NCI-H1694 (cell line): ENCODE measurements around the gene SSTR4.

Experiments
- DNase-seq: peaks from one replicate; lab custom pipeline; 2025; lab: John Stamatoyannopoulos, UW

SSTR4 gene

DNA sequence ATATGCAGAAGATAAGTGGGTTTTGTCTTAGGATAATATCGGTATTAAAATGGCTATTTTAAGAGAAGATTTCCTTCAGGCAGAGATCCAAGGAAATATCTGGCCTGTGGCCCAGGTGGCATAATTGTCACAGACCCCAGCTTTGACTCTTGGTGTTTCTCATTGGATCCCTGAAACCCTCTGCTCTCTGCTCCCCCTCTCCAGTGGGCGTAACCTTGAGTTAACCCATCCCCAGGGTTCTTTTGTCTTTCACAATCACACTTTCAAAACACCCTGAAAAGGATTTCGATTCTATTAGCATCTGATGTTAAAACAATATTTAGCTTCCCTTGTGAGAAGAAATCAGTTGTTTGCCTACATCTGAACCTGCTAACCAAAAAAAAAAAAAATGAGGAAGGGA is 7.2 kb downstream of the SSTR4 start:
- no peak for DNase-seq

DNA sequence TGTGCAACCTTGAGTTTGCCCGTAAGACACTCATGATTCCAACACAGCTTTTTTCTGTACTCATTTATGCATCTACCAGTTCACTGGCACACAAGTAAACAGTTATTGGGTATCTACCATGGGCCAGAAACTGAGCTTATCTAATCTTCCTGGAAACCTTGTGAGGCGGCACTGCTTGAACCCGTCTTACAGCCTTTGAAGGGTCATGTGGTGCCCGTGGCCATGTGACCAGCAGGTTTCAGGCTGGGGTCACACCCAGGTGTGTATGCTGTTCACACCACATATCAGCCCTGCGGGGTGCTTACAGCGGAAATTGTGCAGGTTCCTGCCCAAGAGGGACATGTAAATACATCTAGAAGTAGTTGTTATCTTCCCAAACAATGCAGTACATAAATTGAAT is 8.3 kb downstream of the SSTR4 start:
- DNase-seq: no peak

DNA sequence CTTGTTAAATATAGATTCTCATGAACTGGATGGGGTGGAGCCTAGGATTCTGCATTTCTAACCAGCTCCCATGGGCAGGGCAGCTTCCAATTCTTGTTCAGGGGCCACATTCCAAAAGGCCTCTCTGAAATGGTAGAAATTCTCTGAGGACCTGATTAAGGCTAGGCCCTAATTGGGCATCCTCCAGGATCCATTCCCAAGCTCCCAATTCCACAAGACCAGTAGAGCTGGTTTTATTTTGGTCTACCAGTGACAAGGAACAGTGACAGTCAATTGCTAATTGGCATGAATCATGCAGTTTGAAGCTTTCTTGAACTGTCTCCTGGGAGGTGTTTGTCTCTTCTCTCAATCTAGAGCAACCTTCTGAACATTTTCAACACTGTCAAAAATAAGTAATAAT is 11.3 kb downstream of the SSTR4 start:
- no peak for DNase-seq

DNA sequence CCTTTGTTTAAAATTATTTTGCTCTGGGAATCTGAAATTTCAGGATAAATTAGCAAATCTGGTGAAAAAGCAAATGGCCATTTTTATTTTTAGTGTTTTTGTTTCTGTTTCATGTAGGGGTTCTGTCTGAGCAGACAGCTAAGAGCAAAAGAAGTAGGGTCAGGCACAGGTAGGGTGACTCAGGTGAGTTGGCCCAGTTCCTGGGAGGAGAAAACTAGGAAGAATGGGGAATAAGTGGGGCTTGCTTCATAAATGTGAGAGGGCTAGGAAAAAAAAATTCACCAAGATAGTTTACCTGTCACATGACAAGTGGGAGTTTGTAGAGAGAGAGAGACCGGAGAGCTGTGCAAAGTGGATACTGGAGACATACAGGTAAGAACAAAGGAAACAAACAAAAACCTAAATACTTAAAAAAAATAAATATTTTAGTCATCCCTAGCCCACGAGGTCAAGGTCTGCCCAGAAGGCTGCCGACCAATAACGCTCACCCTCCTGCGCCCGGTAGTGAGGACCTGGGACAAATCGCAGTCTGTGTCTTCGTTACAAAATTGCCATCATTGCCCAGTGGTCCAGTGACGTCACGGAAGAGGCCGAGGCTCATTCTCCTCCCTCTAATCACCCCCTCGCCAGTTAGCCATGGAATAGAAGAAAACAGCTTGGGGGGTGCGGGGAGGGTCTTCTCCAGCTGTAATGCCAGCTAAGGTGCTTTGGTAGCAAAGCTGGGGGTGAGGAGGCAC is 12.1 kb downstream of the SSTR4 start:
- no peak for DNase-seq

DNA sequence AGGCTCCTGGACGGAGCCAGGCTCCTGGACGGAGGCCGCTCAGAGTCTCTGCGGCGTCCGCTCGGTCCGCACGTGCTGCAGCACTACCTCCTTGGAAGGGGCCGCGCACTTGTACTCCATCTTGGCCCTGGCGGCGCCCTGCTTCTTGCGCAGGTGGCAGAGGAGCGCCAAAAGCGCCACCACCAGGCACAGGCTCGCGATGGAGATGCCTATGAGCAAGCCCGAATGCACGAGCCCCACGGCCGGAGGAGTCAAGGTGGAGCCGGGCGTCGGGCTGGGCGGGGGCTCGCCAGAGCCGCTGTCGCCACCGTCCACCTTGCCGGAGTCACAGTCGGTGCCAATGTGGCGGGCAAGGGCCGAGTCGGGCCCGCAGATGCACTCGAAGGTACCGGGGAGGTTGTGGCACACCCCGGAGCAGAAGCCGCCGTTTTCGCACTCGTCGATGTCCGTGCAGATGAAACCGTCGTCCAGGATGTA is 12.7 kb downstream of the SSTR4 start:
- no peak for DNase-seq

DNA sequence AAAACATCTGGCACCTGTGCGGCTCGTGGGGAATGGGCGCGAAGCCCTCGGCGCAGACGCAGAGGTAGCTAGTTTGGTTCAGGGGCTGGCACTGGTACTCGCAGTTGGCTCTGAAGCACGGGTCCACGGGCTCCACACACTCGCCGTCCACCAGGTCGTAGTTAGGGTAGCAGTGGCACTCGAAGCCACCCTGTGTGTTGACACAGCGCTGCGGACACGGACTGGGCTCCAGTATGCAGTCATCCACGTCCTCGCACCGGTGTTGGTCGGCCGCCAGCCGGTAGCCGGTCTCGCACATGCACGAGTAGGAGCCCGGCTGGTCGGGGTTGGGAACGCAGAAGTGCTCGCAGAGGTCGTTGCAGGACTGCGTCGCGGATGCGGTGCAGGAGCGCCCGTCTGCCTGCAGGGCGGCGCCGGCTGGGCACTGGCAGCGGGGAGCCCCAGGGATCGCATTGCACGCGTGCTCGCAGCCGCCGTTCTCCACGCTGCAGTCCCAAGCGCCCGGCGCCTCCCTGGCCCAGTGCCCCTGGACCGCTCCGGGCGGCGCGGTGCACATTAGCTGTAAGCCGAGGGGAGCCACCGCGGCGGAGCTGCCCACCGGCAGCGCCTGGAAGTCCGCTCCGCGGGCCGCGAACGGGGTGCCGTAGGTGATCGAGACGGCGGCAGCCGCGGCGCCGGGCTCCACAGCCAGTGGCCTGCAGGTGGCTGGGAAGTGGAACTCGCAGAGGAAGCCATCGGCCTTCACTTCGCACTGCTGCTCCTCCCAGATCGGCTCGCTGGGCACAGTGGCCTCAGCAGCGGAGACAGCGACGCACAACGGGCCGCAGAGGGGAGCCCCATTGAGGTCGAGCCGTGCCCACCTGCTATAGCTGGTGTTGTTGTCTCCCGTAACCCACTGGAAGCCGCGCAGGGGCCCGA is 13.4 kb downstream of the SSTR4 start:
- DNase-seq: no peak

DNA sequence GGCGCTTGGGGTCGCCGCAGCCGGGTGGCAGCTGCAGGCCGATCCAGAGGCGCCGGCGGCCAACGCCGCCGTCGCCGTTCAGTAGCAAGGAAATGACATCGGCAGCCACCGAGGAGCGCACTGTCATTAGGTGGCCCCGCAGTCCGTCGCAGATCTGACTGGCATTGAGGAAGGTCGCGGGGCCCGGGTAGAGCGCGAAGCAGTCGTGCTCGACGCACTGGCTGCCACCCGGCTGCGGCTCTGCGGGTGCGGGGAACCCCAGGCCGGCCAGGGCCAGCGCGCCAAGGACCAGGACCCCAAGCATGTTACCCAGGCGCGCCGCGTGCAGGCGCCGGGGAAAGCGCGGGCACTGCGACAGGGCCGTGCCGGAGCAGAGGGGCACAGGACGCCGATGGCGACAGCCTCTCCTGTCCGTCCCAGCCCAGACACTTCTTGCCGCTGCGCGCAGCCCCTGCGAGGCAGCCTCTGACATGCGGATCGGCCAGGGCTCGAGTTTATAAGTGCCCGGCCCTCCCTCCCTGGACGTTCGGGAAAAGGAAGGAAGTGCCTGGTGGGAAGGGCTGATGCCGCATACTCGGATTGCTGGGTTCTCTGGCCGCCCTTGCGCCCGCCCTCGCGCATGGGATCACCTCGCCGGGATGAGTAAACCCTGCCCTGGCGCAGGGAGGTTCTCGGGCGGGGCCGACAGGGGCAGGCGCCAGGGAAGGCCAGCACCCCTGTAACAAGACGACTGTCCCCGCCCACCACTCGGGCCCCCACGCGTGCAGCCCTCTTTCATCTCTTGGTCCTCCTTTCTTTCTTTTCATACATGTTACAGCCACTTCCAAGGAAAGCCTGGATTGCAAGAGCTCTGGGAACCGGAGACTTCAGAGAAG is 14.3 kb downstream of the SSTR4 start, which contains the start of gene THBD:
TSS of gene THBD (minus strand) at position 472 of the 875 bp plus-strand sequence. CDS start at position 304, 168 bp downstream.
- no peak for DNase-seq

DNA sequence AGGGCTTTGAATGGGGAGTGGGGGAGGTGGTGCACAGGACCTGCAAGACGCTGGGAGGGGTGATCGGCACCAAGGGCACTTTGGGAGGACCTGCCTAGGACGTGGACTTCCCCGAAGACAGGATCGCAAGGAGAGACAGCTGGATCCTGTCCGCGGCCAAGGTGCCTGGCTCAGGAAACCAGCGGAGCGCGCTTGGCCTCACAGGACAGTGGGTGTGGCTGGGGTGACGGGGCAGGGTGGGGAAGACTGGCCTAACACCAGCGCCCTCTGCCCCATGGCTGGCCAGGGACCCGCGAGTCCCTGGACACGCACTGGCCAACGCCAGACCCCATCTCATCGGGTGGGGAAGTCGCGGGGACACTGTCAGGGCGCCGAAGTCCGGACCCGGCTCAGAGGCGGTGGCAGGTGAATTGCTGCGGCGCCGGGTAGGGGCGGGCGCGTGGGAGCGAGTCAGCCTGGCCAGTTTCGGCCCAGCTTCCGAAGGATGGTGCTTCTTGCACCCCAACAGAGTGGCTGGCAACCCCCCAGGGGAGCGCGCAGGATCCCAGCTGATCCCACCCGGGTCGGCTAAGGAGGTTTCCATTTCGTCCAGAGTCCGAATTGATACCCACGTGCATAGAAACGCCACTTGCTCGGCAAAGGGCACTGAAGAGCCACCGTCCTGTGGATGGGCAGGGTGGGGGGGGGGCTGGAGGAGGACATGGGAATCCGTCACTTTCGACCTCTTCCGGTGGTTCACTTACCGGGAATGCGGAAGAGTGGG is 15.1 kb downstream of the SSTR4 start:
- no peak for DNase-seq

DNA sequence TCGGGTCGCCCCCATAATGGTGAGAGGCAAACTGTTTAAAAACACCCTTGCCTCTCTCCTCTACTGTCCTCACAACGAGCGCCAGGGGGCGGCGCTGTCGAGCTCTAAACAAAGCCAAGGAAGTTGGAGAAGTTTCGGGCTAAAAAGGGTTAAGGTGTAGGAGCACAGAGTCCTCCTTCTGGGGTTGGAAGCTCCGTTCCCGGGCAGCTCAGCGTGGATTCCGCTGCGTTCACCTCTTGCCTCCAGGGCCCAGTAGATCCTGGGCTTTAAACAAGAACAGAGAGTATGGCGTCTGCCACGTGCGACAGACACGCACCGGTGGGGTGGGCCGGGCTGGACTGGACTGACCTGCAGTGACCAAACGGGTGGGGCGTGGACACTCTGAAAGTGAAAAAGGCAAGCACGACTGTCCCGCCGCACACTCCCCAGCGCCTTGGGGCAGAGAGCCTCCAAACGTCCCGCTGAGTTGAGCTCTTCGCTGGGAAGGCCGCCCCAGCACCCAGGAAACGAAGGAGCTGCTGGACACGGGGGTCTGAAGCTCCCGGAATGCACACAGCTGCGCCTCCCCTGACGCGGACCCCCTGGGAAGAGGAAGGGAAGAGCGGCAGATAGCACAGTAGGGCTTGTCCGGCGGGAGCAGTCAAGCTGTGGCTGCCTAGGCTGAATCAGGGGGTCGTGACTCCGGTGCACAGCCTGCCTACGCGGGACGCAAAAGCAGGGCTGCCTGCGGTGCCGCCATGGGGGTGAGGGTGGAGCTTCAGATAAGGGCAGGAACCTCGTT is 15.9 kb downstream of the SSTR4 start:
- no peak for DNase-seq

DNA sequence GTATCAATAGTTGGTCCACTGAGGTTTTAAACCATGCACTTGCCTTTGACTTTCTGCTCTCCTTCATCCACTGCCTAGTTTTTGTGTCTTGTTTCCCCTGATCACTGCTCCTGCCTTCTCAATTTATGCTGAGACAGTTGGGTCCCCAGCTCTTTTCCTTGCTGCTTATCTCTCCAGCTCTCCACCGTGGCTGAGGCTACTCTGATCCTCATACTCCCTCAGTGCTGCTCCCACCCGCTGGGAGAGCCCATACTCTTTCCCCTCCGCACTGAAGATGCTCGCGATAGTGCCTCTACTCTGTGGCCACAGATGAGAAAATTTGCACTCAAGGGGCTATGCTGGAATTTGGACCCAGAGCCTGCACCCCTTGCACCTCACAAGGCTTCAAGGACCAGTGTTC is 17.8 kb downstream of the SSTR4 start:
- DNase-seq: no peak

DNA sequence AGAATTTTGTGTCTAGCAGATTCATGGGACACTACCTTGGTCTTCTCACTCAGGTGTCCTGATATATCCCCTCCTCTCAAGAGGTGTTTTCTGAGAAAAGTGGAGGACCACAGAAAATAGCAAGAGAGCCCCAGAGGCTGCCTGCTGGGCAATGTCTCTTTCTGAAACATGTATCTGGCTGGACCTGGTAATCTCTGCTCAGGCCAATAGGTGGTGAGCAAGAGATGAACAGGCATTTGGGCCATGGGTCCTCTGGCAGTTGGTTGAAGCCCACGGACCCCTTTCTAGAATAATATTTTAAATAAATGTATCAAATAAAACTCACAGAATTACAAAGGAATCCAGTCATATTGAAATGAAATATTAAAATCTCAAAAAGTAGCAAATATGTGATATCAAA is 23.1 kb downstream of the SSTR4 start:
- DNase-seq: no peak

DNA sequence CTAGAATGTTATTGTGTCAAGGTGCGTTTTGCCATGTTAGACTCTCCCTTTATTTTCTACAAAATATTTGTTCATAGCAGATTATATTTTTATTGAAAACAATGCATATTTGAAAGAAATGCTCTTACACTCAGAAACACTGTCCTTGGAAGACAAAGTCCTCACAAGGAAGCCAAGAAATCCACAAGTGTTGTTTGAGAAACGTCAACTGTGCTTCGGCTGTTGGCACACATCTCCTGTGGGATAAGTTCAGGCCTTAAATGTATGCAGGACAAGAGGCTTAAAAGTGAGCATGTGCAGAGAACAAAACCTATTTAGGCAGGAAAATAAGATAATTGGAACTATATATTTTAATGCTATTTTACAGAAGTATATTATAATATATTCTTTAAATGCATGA is 23.9 kb downstream of the SSTR4 start:
- no peak for DNase-seq

DNA sequence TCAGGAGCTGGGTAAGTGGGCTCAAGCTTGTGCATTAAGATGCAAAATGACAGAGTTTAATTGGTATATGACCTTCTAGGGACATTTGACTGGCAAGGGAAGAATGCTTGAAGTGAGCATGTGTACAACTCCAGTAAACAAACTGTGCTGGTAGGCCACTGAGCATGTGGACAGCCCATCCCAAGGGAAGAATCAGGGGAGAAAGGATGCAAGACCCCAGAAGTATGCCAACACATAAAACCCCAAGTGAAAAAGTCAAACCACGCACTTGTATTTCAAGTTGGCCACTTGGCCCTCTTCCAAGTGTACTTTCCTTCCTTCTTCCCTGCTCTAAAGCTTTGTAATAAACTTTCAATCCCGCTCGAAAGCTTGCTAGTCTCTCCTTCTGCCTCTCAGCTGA is 24.7 kb downstream of the SSTR4 start:
- DNase-seq: no peak

DNA sequence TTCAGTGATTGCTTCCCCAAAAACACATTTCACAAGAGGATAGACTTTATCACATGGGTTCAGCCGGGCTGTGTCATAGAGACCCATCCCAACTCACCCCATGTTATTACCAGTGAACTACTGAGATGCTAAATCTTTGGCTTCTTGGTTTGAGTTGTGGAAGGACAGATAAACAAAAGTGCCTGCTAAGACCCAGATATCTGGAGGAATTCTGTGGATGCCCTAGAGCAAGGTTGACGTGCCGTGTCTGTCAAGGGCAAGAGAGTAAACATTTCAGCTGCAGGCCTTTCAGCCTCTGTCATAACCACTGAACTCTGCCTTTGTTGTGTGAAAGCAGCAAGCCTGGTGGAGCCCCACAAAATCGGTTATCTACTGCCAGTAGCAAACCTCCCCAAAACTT is 25.5 kb downstream of the SSTR4 start:
- no peak for DNase-seq

DNA sequence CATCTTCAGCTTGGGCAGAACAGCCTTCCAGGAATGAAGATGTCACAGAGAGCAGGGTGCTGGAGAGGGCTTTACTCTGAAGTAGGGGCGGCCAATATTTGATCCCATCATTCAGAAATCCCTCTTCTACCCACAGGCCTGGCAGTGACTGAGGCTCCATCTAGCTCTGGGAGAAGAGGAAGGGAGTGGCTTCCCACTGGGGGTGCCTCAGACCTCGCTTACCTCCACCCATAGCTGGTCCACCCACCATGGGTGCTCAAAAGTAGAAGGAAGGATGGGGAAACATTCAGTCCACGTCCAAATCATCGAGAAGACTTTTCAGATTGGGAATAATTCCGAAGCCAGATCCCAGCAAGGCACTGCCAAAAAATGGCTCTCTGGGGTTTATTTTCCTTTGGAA is 26.1 kb downstream of the SSTR4 start:
- no peak for DNase-seq

DNA sequence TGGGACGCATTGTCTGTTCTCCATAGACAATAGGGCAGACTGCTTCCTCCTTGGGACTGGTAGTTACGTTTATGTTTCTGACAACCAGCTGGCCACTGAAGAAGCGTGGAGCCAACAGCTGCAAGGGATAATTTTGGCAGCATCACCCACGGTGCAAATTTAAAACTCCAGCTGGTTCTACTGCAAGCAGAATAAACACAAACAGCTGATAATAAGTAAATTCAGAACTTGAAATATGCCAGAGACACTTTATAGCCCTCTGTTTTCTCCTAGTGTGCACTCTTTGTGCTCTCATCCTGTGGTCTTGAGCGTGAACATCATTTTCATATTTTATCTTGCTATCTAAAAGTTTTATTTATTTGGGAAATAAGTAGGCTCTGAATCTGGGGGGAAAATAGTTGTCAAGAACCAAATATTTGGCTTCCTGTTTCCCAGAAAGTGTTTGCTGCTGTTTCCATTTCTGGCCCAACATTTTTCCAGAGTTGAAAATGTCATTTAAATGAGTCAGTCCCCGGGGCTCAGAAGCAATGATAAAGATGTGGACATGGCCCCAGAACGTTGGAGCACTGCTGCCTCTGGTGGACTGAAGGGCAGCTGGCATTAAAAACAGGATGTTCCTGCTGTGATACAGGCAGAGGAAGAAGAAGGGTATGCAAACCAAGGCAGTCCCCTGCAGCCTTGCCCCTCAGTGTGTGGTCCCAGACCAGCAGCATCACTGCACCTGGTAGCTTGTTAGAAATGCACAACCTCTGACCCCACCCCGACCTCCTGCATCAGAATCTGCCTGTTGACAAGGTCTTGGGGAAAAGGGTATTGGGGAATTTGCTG is 26.8 kb downstream of the SSTR4 start:
- DNase-seq: no peak

DNA sequence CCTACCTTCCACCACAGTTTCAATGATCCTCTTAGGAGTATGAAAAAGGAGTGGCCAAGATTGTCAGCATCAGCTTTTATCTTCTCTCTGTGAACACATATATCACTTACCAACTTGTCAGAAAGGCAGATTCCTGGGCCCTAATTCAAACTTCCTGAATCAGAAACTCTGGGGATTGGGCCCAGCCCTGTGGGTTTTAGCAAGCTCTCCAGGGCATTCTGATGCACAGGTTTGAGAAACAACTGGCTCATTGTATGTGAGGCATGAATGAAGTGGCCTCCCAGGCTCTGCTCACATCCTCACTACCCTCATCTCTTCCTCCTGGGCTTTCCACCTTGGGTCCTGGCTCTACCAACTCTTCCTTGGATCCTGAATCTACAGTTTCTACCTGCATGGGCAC is 27.5 kb downstream of the SSTR4 start:
- DNase-seq: no peak

DNA sequence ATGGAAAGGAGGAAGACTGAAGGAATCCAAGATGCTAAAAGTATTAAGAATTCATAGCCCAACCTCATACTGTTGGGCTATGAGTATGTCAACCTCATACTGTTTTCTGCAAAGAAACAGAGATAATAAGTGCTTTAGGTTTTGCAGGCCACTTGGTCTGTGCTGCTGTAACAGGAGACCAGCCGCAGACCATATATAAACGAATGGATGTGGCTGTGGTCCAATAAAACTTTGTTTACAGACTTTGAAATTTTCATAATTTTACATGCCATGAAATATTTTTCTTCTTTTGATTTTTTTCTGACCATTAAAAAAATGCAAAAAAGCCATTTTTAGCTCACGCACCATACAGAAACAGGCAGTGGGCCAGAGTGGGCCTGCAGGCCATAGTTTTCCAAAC is 28.1 kb downstream of the SSTR4 start:
- no peak for DNase-seq

DNA sequence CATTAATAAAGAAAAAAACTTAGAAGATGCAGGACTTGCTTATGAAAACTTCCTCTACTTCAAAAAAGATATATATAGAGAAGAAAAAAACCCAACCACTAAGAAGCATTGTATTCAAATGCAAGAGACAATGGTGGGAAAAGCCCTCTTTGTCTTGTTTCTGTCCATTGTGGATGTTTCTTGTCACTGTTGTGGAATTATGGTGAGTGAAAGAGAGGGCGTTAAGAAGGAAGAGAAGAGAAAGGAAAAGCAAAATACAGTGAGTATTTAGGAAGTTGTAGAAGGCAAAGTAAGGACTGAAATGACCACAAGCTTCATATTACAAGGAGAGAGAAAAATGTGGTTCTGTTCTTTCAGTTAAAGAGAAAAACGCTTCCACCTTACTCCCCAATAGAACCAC is 28.5 kb downstream of the SSTR4 start:
- no peak for DNase-seq
